Activated T-helper 2 cell treated with anti-CD3 and anti-CD28 coated beads, Interferon-gamma antibody, Interleukin-2, Interleukin-4, amounts not matched to agents 10 μg/mL and 5 μg/mL and 100 μg/mL, durations not matched to agents 14 hours and 24 hours and 36 hours (primary cell): Measurements from ENCODE around the gene ZNRF1. TPM values are rescaled to one million over a fixed set of nuclear protein-coding genes. Genes with fewer than 3 reads are reported as not detected.
"Not testable (repeated sequence)": the region's sequence is repeated elsewhere in the genome, so short reads cannot be mapped to it uniquely, and the experiment has no call there.

Source experiments
- DNase-seq: peaks from one replicate; pipeline ENCODE4 v3.0.0; 2021; ENCODE audit warnings: low spot score
- H3K27ac Mint-ChIP-seq: one replicate; pipeline ENCODE4 v1.8.0; 2021; ENCODE audit warnings: mixed read lengths
- H3K27me3 Mint-ChIP-seq: one replicate; pipeline ENCODE4 v1.8.0; 2021; ENCODE audit warnings: low read depth, mixed read lengths
- H3K36me3 Mint-ChIP-seq: one replicate; pipeline ENCODE4 v1.8.0; 2021; ENCODE audit warnings: low read depth, mixed read lengths
- H3K4me1 Mint-ChIP-seq: one replicate; pipeline ENCODE4 v1.8.0; 2021; ENCODE audit warnings: low read depth, mixed read lengths
- H3K4me3 Mint-ChIP-seq: one replicate; pipeline ENCODE4 v1.8.0; 2021; ENCODE audit warnings: low read depth, mild to moderate bottlenecking, moderate library complexity, mixed read lengths
- H3K9me3 Mint-ChIP-seq: one replicate; pipeline ENCODE4 v1.8.0; 2021; ENCODE audit warnings: mixed read lengths
- intact Hi-C: fragments of 100-400 bp; cut with micrococcal nuclease; formaldehyde crosslinking; loops from one replicate; pipeline ENCODE4 v1.15.1; 2023
- total RNA-seq: library from RNA; stranded (reverse); gene quantifications from 2 replicates; pipeline ENCODE4 v1.2.3, GENCODE V29; 2022

Gene ZNRF1
- total RNA-seq, 1 donor from 2014 or later: 34.8 TPM

GRCh38 chr16:74989864-74990263 is 9.0 kb upstream of the ZNRF1 start:
- DNase-seq, intact Hi-C loops, H3K4me3 Mint-ChIP-seq, H3K9me3 Mint-ChIP-seq, H3K36me3 Mint-ChIP-seq, H3K27ac Mint-ChIP-seq, H3K4me1 Mint-ChIP-seq: not testable (repeated sequence)
- peaks cover 12% of the 10 kb centered on the region for H3K27me3 Mint-ChIP-seq

- H3K4me1 Mint-ChIP-seq: no peaks in the 10 kb centered on the region
- H3K27me3 Mint-ChIP-seq: peaks cover 13% of the 10 kb centered on the region
- intact Hi-C loops: no loop called here
- no peaks in the 10 kb centered on the region for H3K9me3 Mint-ChIP-seq
- H3K27ac Mint-ChIP-seq: no peak overlapping the region
- no peaks in the 10 kb centered on the region for H3K36me3 Mint-ChIP-seq
- no peak for DNase-seq
- no peak overlapping the region for H3K4me3 Mint-ChIP-seq
Observed at GRCh38 chr16:74990832-74991231, 8.0 kb upstream of the ZNRF1 start.

GRCh38 chr16:74991268-74991592 is 7.6 kb upstream of the ZNRF1 start:
- H3K9me3 Mint-ChIP-seq: no peaks in the 10 kb centered on the region
- no peak for DNase-seq
- peaks cover 16% of the 10 kb centered on the region for H3K27me3 Mint-ChIP-seq
- no peak overlapping the region for H3K4me3 Mint-ChIP-seq
- no peak overlapping the region for H3K27ac Mint-ChIP-seq
- no peaks in the 10 kb centered on the region for H3K4me1 Mint-ChIP-seq
- intact Hi-C loops: no loop called here
- H3K36me3 Mint-ChIP-seq: no peaks in the 10 kb centered on the region

GRCh38 chr16:74991593-74992403 is 7.0 kb upstream of the ZNRF1 start:
- H3K27ac Mint-ChIP-seq: no peak overlapping the region
- intact Hi-C loops: no loop called here
- no peaks in the 10 kb centered on the region for H3K36me3 Mint-ChIP-seq
- peaks cover 22% of the 10 kb centered on the region for H3K27me3 Mint-ChIP-seq
- H3K4me1 Mint-ChIP-seq: no peaks in the 10 kb centered on the region
- no peak overlapping the region for H3K4me3 Mint-ChIP-seq
- DNase-seq: no peak
- H3K9me3 Mint-ChIP-seq: no peaks in the 10 kb centered on the region

GRCh38 chr16:74995986-74996385 is 2.8 kb upstream of the ZNRF1 start:
- H3K36me3 Mint-ChIP-seq: peaks cover 9% of the 10 kb centered on the region
- peaks cover 20% of the 10 kb centered on the region for H3K27me3 Mint-ChIP-seq
- H3K27ac Mint-ChIP-seq: no peak overlapping the region
- DNase-seq: no peak
- no peaks in the 10 kb centered on the region for H3K9me3 Mint-ChIP-seq
- H3K4me1 Mint-ChIP-seq: peaks cover 16% of the 10 kb centered on the region
- intact Hi-C loops: no loop called here
- no peak overlapping the region for H3K4me3 Mint-ChIP-seq

GRCh38 chr16:74997042-74997491 is 1.8 kb upstream of the ZNRF1 start:
- Mint-ChIP-seq H3K4me3 (no peak overlapping the region), H3K27me3 (peaks cover 16% of the 10 kb centered on the region), H3K9me3 (no peaks in the 10 kb centered on the region), H3K27ac (no peak overlapping the region), H3K4me1 (peaks cover 25% of the 10 kb centered on the region), H3K36me3 (peaks cover 15% of the 10 kb centered on the region)
- no peak for DNase-seq
- intact Hi-C loops: no loop called here

- peak overlapping the region; percentile 86 for H3K4me3 Mint-ChIP-seq
- peak overlapping the region; percentile 63 for H3K27ac Mint-ChIP-seq
- no peaks in the 10 kb centered on the region for H3K9me3 Mint-ChIP-seq
- no peak for DNase-seq
- H3K27me3 Mint-ChIP-seq: peaks cover 12% of the 10 kb centered on the region
- intact Hi-C loops: no loop called here
- H3K36me3 Mint-ChIP-seq: peaks cover 32% of the 10 kb centered on the region
- H3K4me1 Mint-ChIP-seq: peaks cover 44% of the 10 kb centered on the region
Observed at GRCh38 chr16:74999219-74999608, 390 bp downstream of the ZNRF1 start.

GRCh38 chr16:74999609-75000480 is 1.0 kb downstream of the ZNRF1 start:
- intact Hi-C loops: loop anchor here (1.0 kb wide), 1 partner anchor 99 kb away; no protein-coding TSS in a partner anchor
- peak overlapping the region; percentile 63 for H3K27ac Mint-ChIP-seq
- H3K9me3 Mint-ChIP-seq: no peaks in the 10 kb centered on the region
- H3K4me1 Mint-ChIP-seq: peaks cover 47% of the 10 kb centered on the region
- DNase-seq: peak; percentile 46
- peak overlapping the region; percentile 86 for H3K4me3 Mint-ChIP-seq
- peaks cover 12% of the 10 kb centered on the region for H3K27me3 Mint-ChIP-seq
- H3K36me3 Mint-ChIP-seq: peaks cover 33% of the 10 kb centered on the region

GRCh38 chr16:75000481-75001081 is 1.8 kb downstream of the ZNRF1 start:
- H3K36me3 Mint-ChIP-seq: peaks cover 33% of the 10 kb centered on the region
- H3K27ac Mint-ChIP-seq: peak overlapping the region; percentile 26
- H3K9me3 Mint-ChIP-seq: no peaks in the 10 kb centered on the region
- H3K27me3 Mint-ChIP-seq: peaks cover 12% of the 10 kb centered on the region
- peak overlapping the region; percentile 86 for H3K4me3 Mint-ChIP-seq
- no peak for DNase-seq
- intact Hi-C loops: loop anchor here (1.0 kb wide), 1 partner anchor 99 kb away; no protein-coding TSS in a partner anchor
- H3K4me1 Mint-ChIP-seq: peaks cover 49% of the 10 kb centered on the region

- Mint-ChIP-seq H3K4me3 (no peak overlapping the region), H3K36me3 (peaks cover 36% of the 10 kb centered on the region), H3K27ac (no peak overlapping the region), H3K9me3 (no peaks in the 10 kb centered on the region), H3K27me3 (no peaks in the 10 kb centered on the region), H3K4me1 (peaks cover 49% of the 10 kb centered on the region)
- no peak for DNase-seq
- intact Hi-C loops: no loop called here
Observed at GRCh38 chr16:75002474-75002873, 3.6 kb downstream of the ZNRF1 start.

- Mint-ChIP-seq H3K9me3 (no peaks in the 10 kb centered on the region), H3K4me3 (no peak overlapping the region), H3K27ac (no peak overlapping the region), H3K36me3 (peaks cover 43% of the 10 kb centered on the region), H3K4me1 (peaks cover 50% of the 10 kb centered on the region), H3K27me3 (no peaks in the 10 kb centered on the region)
- DNase-seq: no peak
- intact Hi-C loops: loop anchor here (1.0 kb wide), 1 partner anchor 8 kb away; no protein-coding TSS in a partner anchor
Observed at GRCh38 chr16:75003931-75004330, 5.1 kb downstream of the ZNRF1 start.

- DNase-seq: no peak
- Mint-ChIP-seq H3K27me3 (no peaks in the 10 kb centered on the region), H3K4me1 (peaks cover 55% of the 10 kb centered on the region), H3K9me3 (no peaks in the 10 kb centered on the region), H3K36me3 (peaks cover 49% of the 10 kb centered on the region), H3K4me3 (no peak overlapping the region), H3K27ac (no peak overlapping the region)
- intact Hi-C loops: no loop called here
Observed at GRCh38 chr16:75004460-75004859, 5.6 kb downstream of the ZNRF1 start.
